ENCODE data around the gene PLXNA2. TPM values are rescaled to one million over a fixed set of nuclear protein-coding genes. Genes with fewer than 3 reads are reported as not detected.
A peak's percentile ranks its signal among the peaks of the same experiment; 100 is the strongest.

The PLXNA2 gene
- total and polyA plus RNA-seq, 2 of the 13 experiments (the other 11 are each of a cell fraction or from before 2014, with no cell fraction given): 1.1 to 2.1 TPM

GRCh38 chr1:208118841-208119606 is 125.2 kb downstream of the PLXNA2 start (continued):
- no peak for TF ChIP-seq NR1H2 (CRISPR knock-in tag; IDR thresholded peaks at IDR 0.05; ENCODE audit: borderline replicate concordance, low read depth)
- no peak for TF ChIP-seq ZNF234 (CRISPR knock-in tag; conservative IDR thresholded peaks at IDR 0.05)
- TF ChIP-seq ZNF232 (CRISPR knock-in tag; IDR thresholded peaks at IDR 0.05; ENCODE audit: borderline replicate concordance): 0 out of 2 replicates have a peak, but pooled peaks have one; percentile 31
- peak; percentile 85 for TF ChIP-seq ETV5 (CRISPR knock-in tag; IDR thresholded peaks at IDR 0.05; ENCODE audit: borderline replicate concordance)
- no peak for TF ChIP-seq RAD21 (CRISPR knock-in tag; IDR thresholded peaks at IDR 0.05)
- TF ChIP-seq, protein P1, sequence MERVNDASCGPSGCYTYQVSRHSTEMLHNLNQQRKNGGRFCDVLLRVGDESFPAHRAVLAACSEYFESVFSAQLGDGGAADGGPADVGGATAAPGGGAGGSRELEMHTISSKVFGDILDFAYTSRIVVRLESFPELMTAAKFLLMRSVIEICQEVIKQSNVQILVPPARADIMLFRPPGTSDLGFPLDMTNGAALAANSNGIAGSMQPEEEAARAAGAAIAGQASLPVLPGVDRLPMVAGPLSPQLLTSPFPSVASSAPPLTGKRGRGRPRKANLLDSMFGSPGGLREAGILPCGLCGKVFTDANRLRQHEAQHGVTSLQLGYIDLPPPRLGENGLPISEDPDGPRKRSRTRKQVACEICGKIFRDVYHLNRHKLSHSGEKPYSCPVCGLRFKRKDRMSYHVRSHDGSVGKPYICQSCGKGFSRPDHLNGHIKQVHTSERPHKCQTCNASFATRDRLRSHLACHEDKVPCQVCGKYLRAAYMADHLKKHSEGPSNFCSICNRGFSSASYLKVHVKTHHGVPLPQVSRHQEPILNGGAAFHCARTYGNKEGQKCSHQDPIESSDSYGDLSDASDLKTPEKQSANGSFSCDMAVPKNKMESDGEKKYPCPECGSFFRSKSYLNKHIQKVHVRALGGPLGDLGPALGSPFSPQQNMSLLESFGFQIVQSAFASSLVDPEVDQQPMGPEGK (CRISPR knock-in tag; IDR thresholded peaks at IDR 0.05): peak; percentile 81
- no peak for TF ChIP-seq ZNF431 (CRISPR knock-in tag; IDR thresholded peaks at IDR 0.05; ENCODE audit: borderline replicate concordance, low read depth)
- peak; percentile 63; the same call in 1 of the 2 replicates for TF ChIP-seq HNF4A (CRISPR knock-in tag; IDR thresholded peaks at IDR 0.05)
- no peak for TF ChIP-seq ZNF331 (CRISPR knock-in tag; IDR thresholded peaks at IDR 0.05)
- no peak for TF ChIP-seq ZNF383 (CRISPR knock-in tag; IDR thresholded peaks at IDR 0.05; ENCODE audit: borderline replicate concordance)
- no peak for TF ChIP-seq ZNF580 (CRISPR knock-in tag; IDR thresholded peaks at IDR 0.05; ENCODE audit: borderline replicate concordance, low read depth)
- TF ChIP-seq, protein P2, sequence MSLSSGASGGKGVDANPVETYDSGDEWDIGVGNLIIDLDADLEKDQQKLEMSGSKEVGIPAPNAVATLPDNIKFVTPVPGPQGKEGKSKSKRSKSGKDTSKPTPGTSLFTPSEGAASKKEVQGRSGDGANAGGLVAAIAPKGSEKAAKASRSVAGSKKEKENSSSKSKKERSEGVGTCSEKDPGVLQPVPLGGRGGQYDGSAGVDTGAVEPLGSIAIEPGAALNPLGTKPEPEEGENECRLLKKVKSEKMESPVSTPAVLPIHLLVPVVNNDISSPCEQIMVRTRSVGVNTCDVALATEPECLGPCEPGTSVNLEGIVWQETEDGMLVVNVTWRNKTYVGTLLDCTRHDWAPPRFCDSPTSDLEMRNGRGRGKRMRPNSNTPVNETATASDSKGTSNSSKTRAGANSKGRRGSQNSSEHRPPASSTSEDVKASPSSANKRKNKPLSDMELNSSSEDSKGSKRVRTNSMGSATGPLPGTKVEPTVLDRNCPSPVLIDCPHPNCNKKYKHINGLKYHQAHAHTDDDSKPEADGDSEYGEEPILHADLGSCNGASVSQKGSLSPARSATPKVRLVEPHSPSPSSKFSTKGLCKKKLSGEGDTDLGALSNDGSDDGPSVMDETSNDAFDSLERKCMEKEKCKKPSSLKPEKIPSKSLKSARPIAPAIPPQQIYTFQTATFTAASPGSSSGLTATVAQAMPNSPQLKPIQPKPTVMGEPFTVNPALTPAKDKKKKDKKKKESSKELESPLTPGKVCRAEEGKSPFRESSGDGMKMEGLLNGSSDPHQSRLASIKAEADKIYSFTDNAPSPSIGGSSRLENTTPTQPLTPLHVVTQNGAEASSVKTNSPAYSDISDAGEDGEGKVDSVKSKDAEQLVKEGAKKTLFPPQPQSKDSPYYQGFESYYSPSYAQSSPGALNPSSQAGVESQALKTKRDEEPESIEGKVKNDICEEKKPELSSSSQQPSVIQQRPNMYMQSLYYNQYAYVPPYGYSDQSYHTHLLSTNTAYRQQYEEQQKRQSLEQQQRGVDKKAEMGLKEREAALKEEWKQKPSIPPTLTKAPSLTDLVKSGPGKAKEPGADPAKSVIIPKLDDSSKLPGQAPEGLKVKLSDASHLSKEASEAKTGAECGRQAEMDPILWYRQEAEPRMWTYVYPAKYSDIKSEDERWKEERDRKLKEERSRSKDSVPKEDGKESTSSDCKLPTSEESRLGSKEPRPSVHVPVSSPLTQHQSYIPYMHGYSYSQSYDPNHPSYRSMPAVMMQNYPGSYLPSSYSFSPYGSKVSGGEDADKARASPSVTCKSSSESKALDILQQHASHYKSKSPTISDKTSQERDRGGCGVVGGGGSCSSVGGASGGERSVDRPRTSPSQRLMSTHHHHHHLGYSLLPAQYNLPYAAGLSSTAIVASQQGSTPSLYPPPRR (CRISPR knock-in tag; IDR thresholded peaks at IDR 0.05; ENCODE audit: borderline replicate concordance): peak; percentile 48
- TF ChIP-seq BRF2 (CRISPR knock-in tag; IDR thresholded peaks at IDR 0.05): no peak
- TF ChIP-seq ONECUT2 (CRISPR knock-in tag; IDR thresholded peaks at IDR 0.05): 0 out of 2 replicates have a peak, but pooled peaks have one; percentile 61
- peak; percentile 43; the same call in 1 of the 2 replicates for TF ChIP-seq CREM (IDR thresholded peaks at IDR 0.05)
- TF ChIP-seq CREM (CRISPR knock-in tag; IDR thresholded peaks at IDR 0.05): no peak

All from HepG2 (cell line).